Heart left ventricle (tissue), 13 donors: ENCODE results near the gene PLPPR3.

Experiments used
- CTCF ChIP-seq, 12 donors: fragments of 200-600 bp; sonication (generic) in 4 of 12; IDR thresholded peaks; one replicate each; pipeline versions ENCODE4 v1.5.0 to v1.8.0; 2018 to 2022; ENCODE audit warnings: antibody characterized with exemption in 12 of 12, mild to moderate bottlenecking in 5 of 12
- POLR2A ChIP-seq, 2 donors: fragments of 450-650 bp; IDR thresholded peaks; one replicate each; pipeline ENCODE4 v1.6.1; 2017; ENCODE audit warnings: antibody characterized with exemption in 2 of 2, mild to moderate bottlenecking in 2 of 2, moderate library complexity in 2 of 2
- donor health status: ischemic (EF 13 %, LVEDD 7.1; RV severe dilation, severe dysfunction).
- donor health status: DM: no; HTN: yes; CAD: no.
- donor health status: DM: no; HTN: no; CAD: no.
- donor health status: ischemic (EF 25% LVEDD 6.9; RV normal size, moderate dysfunction).
- donor health status: ischemic (EF 25% LVEDD 5.7; RV mildly dilated, moderate dysfunction).
- donor health status: ischemic (EF 35%, LVEDD 5.7; RV mildly dilated, moderate dysfunction).
- donor health status: nonischemic (EF 11% LVEDD 7.7; RV severe dilation, severe dysfunction).
- donor health status: DM: yes; HTN: yes; CAD: no.
- donor health status: PGD.
- donor health status: ischemic (EF 29% LVEDD 5.4; RV normal size, mild dysfunction).
- donor health status: nonischemic (EF 23%, LVEDD 6.1; RV moderate dilation, normal function).

- TF ChIP-seq CTCF (IDR thresholded peaks at IDR 0.05): no peak
- TF ChIP-seq POLR2A (IDR thresholded peaks at IDR 0.05): no peak
Measured at GRCh38 chr19:764301-764700, 57.5 kb downstream of the PLPPR3 start.
